WTC11 (cell line): Measurements from ENCODE around the gene ANO2. TPM values are rescaled to one million over a fixed set of nuclear protein-coding genes. Genes with fewer than 3 reads are reported as not detected.
A peak's percentile ranks its signal among the peaks of the same experiment; 100 is the strongest.

Source experiments
- ATAC-seq: fragments of 200-7000 bp; cut with Tn5 transposase; 2 replicates; pipeline ENCODE4 v1.10.0; 2021; ENCODE audit warnings: mild to moderate bottlenecking, moderate library complexity
- CTCF ChIA-PET: fragments of 300-600 bp; sonication (Branson Sonifier 250); formaldehyde crosslinking; loops from one replicate; lab custom pipeline; 2021; ENCODE audit warnings: antibody characterized with exemption; lab: Charles Lee
- POLR2A ChIA-PET: fragments of 350-600 bp; sonication (Branson Sonifier 250); formaldehyde crosslinking; loops from one replicate; lab custom pipeline; 2021; ENCODE audit warnings: antibody characterized with exemption; lab: Charles Lee
- DNase-seq: peaks from one replicate; pipeline ENCODE4 v3.0.0; 2021; ENCODE audit warnings: low spot score
- H3K27ac Mint-ChIP-seq: 2 replicates; pipeline ENCODE4 v1.8.0; 2021; ENCODE audit warnings: mixed read lengths
- H3K27me3 Mint-ChIP-seq: 2 replicates; pipeline ENCODE4 v1.8.0; 2021; ENCODE audit warnings: low read depth, mild to moderate bottlenecking, moderate library complexity, mixed read lengths
- H3K36me3 Mint-ChIP-seq: 2 replicates; pipeline ENCODE4 v1.8.0; 2021; ENCODE audit warnings: mixed read lengths
- H3K4me1 Mint-ChIP-seq: 2 replicates; pipeline ENCODE4 v1.8.0; 2022; ENCODE audit warnings: mixed read lengths
- H3K4me3 Mint-ChIP-seq: 2 replicates; pipeline ENCODE4 v1.8.0; 2021; ENCODE audit warnings: mild to moderate bottlenecking, moderate library complexity, mixed read lengths
- H3K9me3 Mint-ChIP-seq: 2 replicates; pipeline ENCODE4 v1.8.0; 2021; ENCODE audit warnings: mixed read lengths
- ARID4B ChIP-seq: sonication (generic); formaldehyde crosslinking; IDR thresholded peaks from 2 replicates; pipeline ENCODE4 v1.8.0; 2023; ENCODE audit warnings: missing genetic modification reagents, mild to moderate bottlenecking, borderline replicate concordance
- ATF6 ChIP-seq: sonication (generic); formaldehyde crosslinking; IDR thresholded peaks from 2 replicates; pipeline ENCODE4 v1.8.1; 2023; ENCODE audit warnings: mild to moderate bottlenecking, missing genetic modification reagents
- CREB1 ChIP-seq: sonication (generic); formaldehyde crosslinking; IDR thresholded peaks from 2 replicates; pipeline ENCODE4 v1.8.0; 2023; ENCODE audit warnings: mild to moderate bottlenecking, missing genetic modification reagents
- E2F1 ChIP-seq: sonication (generic); formaldehyde crosslinking; IDR thresholded peaks from 2 replicates; pipeline ENCODE4 v1.8.0; 2022; ENCODE audit warnings: mild to moderate bottlenecking, missing genetic modification reagents
- ELF4 ChIP-seq: sonication (generic); formaldehyde crosslinking; IDR thresholded peaks from 2 replicates; pipeline ENCODE4 v1.8.1; 2022; ENCODE audit warnings: low read depth, mild to moderate bottlenecking, moderate library complexity, missing genetic modification reagents
- ETV6 ChIP-seq: sonication (generic); formaldehyde crosslinking; IDR thresholded peaks from 2 replicates; pipeline ENCODE4 v1.8.1; 2022; ENCODE audit warnings: mild to moderate bottlenecking, missing genetic modification reagents
- GRHL2 ChIP-seq: fragments of 250-450 bp; sonication (Bioruptor Pico); IDR thresholded peaks from 2 replicates; pipeline ENCODE4 v1.8.0; 2022; ENCODE audit warnings: mild to moderate bottlenecking, moderate library complexity; ENCODE audit not compliant: insufficient replicate concordance, severe bottlenecking
- GTF2I ChIP-seq: fragments of 250-450 bp; sonication (Bioruptor Pico); conservative IDR thresholded peaks from 2 replicates; pipeline ENCODE4 v1.4.0; 2021; ENCODE audit warnings: mild to moderate bottlenecking
- HMGXB4 ChIP-seq: sonication (generic); formaldehyde crosslinking; IDR thresholded peaks from 2 replicates; pipeline ENCODE4 v1.8.1; 2023; ENCODE audit warnings: mild to moderate bottlenecking, moderate library complexity, missing genetic modification reagents
- JAZF1 ChIP-seq: fragments of 250-450 bp; sonication (Bioruptor Pico); IDR thresholded peaks from 2 replicates; pipeline ENCODE4 v1.9.0; 2021; ENCODE audit warnings: moderate library complexity, mild to moderate bottlenecking, inconsistent platforms
- KAT7 ChIP-seq: sonication (generic); formaldehyde crosslinking; IDR thresholded peaks from 2 replicates; pipeline ENCODE4 v1.8.1; 2023; ENCODE audit warnings: missing genetic modification reagents, mild to moderate bottlenecking, borderline replicate concordance
- NR1H2 ChIP-seq: sonication (generic); formaldehyde crosslinking; IDR thresholded peaks from 2 replicates; pipeline ENCODE4 v1.9.0; 2021; ENCODE audit warnings: mild to moderate bottlenecking, moderate library complexity, missing genetic modification reagents
- OVOL2 ChIP-seq: fragments of 250-450 bp; sonication (Bioruptor Pico); IDR thresholded peaks from 2 replicates; pipeline ENCODE4 v1.9.0; 2021; ENCODE audit warnings: mild to moderate bottlenecking, borderline replicate concordance
- RORB ChIP-seq: fragments of 250-450 bp; sonication (Bioruptor Pico); IDR thresholded peaks from 2 replicates; pipeline ENCODE4 v1.9.0; 2021; ENCODE audit warnings: mild to moderate bottlenecking
- STAT6 ChIP-seq: sonication (generic); formaldehyde crosslinking; conservative IDR thresholded peaks from 2 replicates; pipeline ENCODE4 v1.8.1; 2023; ENCODE audit warnings: mild to moderate bottlenecking, low read depth, missing genetic modification reagents, moderate library complexity
- ZNF121 ChIP-seq: sonication (generic); formaldehyde crosslinking; IDR thresholded peaks from 2 replicates; pipeline ENCODE4 v1.8.0; 2023; ENCODE audit warnings: missing genetic modification reagents
- ZNF263 ChIP-seq: sonication (generic); formaldehyde crosslinking; IDR thresholded peaks from 2 replicates; pipeline ENCODE4 v1.8.1; 2022; ENCODE audit warnings: low read depth, mild to moderate bottlenecking, moderate library complexity, missing genetic modification reagents
- ZNF281 ChIP-seq: sonication (generic); formaldehyde crosslinking; IDR thresholded peaks from 2 replicates; pipeline ENCODE4 v1.8.0; 2023; ENCODE audit warnings: mild to moderate bottlenecking, missing genetic modification reagents
- total RNA-seq: library from RNA; stranded (reverse); gene quantifications from 3 replicates; pipeline ENCODE4 v1.2.3, GENCODE V29; 2021

The ANO2 gene
- total RNA-seq, 1 experiment from 2014 or later = 2.8 TPM

- ATAC-seq = no peak
- Mint-ChIP-seq H3K9me3 (peaks cover 7% of the 10 kb centered on the region; the same call in 1 of the 2 replicates), H3K4me1 (peaks cover 43% of the 10 kb centered on the region), H3K27me3 (no peaks in the 10 kb centered on the region), H3K4me3 (no peak overlapping the region), H3K36me3 (no peaks in the 10 kb centered on the region), H3K27ac (no peak overlapping the region)
- TF ChIP-seq E2F1 (CRISPR knock-in tag) (no peak), ARID4B (no peak), JAZF1 (no peak), CREB1 (no peak), HMGXB4 (CRISPR knock-in tag) (no peak), OVOL2 (CRISPR knock-in tag) (no peak), RORB (no peak), GRHL2 (CRISPR knock-in tag) (no peak), ETV6 (no peak), KAT7 (no peak), NR1H2 (CRISPR knock-in tag) (no peak), GTF2I (CRISPR knock-in tag) (no peak), STAT6 (CRISPR knock-in tag) (no peak), ZNF263 (CRISPR knock-in tag) (no peak)
- ChIA-PET POLR2A (interaction anchor here (0.6 kb wide), 1 partner anchor 26 kb away, joined by 3 read pairs; no protein-coding TSS in a partner anchor), CTCF (interaction anchor here (0.8 to 2.0 kb wide), 3 partner anchors 32 to 77 kb away, joined by 3 to 8 read pairs (median 4); no protein-coding TSS in a partner anchor)
- no peak for DNase-seq
Observed at GRCh38 chr12:5588176-5588575, 356.9 kb downstream of the ANO2 start.

- Mint-ChIP-seq H3K9me3 (peaks cover 11% of the 10 kb centered on the region), H3K27ac (no peak overlapping the region), H3K4me3 (no peak overlapping the region), H3K27me3 (no peaks in the 10 kb centered on the region; the same call in 1 of the 2 replicates), H3K36me3 (no peaks in the 10 kb centered on the region), H3K4me1 (peaks cover 43% of the 10 kb centered on the region)
- ChIA-PET POLR2A (interaction anchor here (0.6 kb wide), 1 partner anchor 25 kb away, joined by 3 read pairs; no protein-coding TSS in a partner anchor), CTCF (interaction anchor here (0.8 to 2.0 kb wide), 3 partner anchors 32 to 76 kb away, joined by 3 to 8 read pairs (median 4); no protein-coding TSS in a partner anchor)
- peak; percentile 94 for ATAC-seq
- DNase-seq = peak; percentile 42
- TF ChIP-seq ELF4 = no peak
- TF ChIP-seq ZNF281 (CRISPR knock-in tag) = 0 out of 2 replicates have a peak, but pooled peaks have one; percentile 31
- TF ChIP-seq RORB = no peak
- no peak for TF ChIP-seq ATF6 (CRISPR knock-in tag)
- TF ChIP-seq ZNF121 (CRISPR knock-in tag) = 0 out of 2 replicates have a peak, but pooled peaks have one; percentile 37
Observed at GRCh38 chr12:5587711-5588121, 357.3 kb downstream of the ANO2 start.
